WERI-Rb-1 (cell line): ENCODE data around the gene SMYD3.

Experiments used
- DNase-seq: peaks from one replicate; pipeline ENCODE4 v3.0.0-alpha.2; 2020
- H3K27ac ChIP-seq: fragments of 250-450 bp; sonication (Bioruptor Pico); 2 replicates; pipeline ENCODE4 v1.5.1; 2020; ENCODE audit warnings: mild to moderate bottlenecking, moderate library complexity
- H3K27me3 ChIP-seq: fragments of 250-450 bp; sonication (Bioruptor Pico); 2 replicates; pipeline ENCODE4 v1.5.1; 2021; ENCODE audit warnings: mild to moderate bottlenecking, low read depth, moderate library complexity; ENCODE audit not compliant: insufficient read depth, severe bottlenecking
- H3K36me3 ChIP-seq: fragments of 250-450 bp; sonication (Bioruptor Pico); 2 replicates; pipeline ENCODE4 v1.5.1; 2020; ENCODE audit warnings: mild to moderate bottlenecking, moderate library complexity
- H3K4me3 ChIP-seq: 2 replicates; pipeline ENCODE4 v1.5.1; 2011; ENCODE audit warnings: low read depth, mild to moderate bottlenecking, control low read depth, low read length
- H3K9me3 ChIP-seq: fragments of 250-450 bp; sonication (Bioruptor Pico); 2 replicates; pipeline ENCODE4 v1.5.1; 2021; ENCODE audit warnings: mild to moderate bottlenecking, moderate library complexity; ENCODE audit not compliant: severe bottlenecking
- TF ChIP-seq, protein P1 (sequence below): IDR thresholded peaks from 2 replicates; pipeline ENCODE4 v1.5.1; 2011; ENCODE audit warnings: low read depth, mild to moderate bottlenecking, control low read depth, inconsistent platforms, low read length

SMYD3 gene

DNA sequence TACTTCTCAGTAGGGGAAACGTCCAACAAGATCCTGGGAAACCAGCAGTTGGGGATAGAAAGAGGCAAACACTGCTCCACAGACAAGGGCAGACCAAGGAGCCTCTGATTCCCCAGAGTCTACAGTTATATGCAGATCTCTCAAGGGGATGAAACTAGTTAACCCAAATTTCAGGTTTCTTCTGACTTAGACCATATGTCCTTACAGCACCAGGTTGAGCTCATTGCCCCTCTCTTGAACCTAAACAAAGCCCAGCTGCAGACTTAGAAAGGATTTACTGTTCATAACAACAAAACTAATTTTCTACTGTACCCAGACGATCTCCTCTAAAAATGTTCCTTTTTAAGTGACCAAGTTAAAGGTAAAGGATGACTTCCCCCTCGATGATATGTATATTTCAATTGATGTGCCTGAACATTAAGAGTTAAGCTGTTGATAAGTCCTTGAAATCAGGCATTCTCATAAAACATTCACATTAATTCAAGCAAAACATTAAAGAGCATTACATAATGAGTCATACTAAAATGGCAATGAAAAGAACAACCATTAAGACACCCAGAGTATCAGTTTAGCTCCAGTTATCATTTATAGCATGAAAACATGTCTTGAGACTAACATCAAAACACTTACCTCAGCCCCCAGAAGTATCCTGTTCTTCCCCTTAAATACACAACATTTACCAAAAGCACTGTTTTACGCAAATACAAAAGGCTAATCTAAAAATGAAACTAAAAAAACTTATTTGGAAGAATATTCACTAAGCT lies 24.1 kb downstream of the SMYD3 start:
- H3K4me3 ChIP-seq = no peak overlapping the region
- H3K27me3 ChIP-seq = no peaks in the 10 kb centered on the region
- no peaks in the 10 kb centered on the region for H3K36me3 ChIP-seq
- no peak overlapping the region for H3K27ac ChIP-seq
- no peak for DNase-seq
- TF ChIP-seq, protein P1, sequence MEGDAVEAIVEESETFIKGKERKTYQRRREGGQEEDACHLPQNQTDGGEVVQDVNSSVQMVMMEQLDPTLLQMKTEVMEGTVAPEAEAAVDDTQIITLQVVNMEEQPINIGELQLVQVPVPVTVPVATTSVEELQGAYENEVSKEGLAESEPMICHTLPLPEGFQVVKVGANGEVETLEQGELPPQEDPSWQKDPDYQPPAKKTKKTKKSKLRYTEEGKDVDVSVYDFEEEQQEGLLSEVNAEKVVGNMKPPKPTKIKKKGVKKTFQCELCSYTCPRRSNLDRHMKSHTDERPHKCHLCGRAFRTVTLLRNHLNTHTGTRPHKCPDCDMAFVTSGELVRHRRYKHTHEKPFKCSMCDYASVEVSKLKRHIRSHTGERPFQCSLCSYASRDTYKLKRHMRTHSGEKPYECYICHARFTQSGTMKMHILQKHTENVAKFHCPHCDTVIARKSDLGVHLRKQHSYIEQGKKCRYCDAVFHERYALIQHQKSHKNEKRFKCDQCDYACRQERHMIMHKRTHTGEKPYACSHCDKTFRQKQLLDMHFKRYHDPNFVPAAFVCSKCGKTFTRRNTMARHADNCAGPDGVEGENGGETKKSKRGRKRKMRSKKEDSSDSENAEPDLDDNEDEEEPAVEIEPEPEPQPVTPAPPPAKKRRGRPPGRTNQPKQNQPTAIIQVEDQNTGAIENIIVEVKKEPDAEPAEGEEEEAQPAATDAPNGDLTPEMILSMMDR = no peak
- no peaks in the 10 kb centered on the region for H3K9me3 ChIP-seq

DNA sequence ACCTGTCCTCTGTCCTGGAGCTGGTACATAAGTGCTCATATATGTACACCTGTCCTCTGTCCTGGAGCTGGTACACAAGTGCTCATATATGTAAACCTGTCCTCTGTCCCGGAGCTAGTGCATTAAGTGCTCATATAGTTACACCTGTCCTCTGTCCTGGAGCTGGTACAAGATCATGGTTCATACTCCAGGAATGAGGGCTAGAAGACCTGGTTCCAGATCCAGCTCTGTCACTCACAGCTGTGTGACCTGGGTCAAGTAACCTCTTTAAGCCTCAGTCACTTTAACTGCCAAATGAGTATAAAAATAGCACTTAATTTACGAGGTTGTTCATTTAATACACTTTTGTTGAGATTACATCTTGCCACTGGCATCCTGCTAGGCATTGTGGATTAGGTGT lies 28.0 kb downstream of the SMYD3 start:
- Histone ChIP-seq H3K27me3 (no peaks in the 10 kb centered on the region), H3K27ac (no peak overlapping the region), H3K9me3 (no peaks in the 10 kb centered on the region), H3K36me3 (no peaks in the 10 kb centered on the region), H3K4me3 (no peak overlapping the region)
- TF ChIP-seq, protein P1 = no peak
- no peak for DNase-seq

DNA sequence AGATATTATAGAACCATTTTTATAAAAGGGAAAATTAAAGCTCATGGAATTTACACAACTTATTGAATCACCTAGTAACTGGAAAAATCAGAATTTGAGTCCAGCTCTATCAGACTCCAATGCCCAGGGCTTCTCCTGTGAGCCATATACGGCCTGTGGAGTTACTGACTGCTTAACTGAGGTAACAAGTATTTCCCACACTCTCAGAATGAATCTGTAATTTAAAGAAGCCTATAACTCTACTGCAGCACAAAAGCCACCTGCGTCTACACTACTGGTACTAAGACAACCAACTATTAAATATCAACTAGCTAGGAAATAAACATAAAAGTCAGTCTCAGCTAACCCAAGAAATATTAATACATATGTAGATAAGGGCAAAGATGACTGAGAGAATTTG lies 29.4 kb downstream of the SMYD3 start:
- no peaks in the 10 kb centered on the region for H3K9me3 ChIP-seq
- no peak overlapping the region for H3K4me3 ChIP-seq
- H3K36me3 ChIP-seq = no peaks in the 10 kb centered on the region
- no peak for DNase-seq
- no peak overlapping the region for H3K27ac ChIP-seq
- TF ChIP-seq, protein P1 = no peak
- H3K27me3 ChIP-seq = no peaks in the 10 kb centered on the region

DNA sequence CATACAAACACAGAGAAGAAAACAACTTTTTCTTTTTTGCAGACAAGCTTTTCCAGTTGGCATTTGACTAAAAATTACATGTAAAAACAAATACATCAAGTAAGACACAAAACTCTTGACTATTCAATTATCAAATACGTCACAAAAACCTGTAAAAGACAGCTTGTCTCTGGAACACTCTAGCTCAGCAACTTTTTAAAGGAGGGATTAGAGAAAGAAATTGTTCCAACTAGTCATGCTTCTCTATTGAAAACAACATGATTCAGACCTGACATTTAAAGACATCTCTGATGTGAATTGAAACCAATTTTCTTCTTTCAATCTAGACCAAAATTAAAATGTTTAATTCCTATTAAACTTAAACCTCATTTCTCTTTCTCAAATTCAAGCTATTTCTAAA lies 30.3 kb downstream of the SMYD3 start:
- Histone ChIP-seq H3K27ac (no peak overlapping the region), H3K36me3 (no peaks in the 10 kb centered on the region), H3K27me3 (no peaks in the 10 kb centered on the region), H3K4me3 (no peak overlapping the region), H3K9me3 (no peaks in the 10 kb centered on the region)
- DNase-seq = no peak
- TF ChIP-seq, protein P1 = no peak

DNA sequence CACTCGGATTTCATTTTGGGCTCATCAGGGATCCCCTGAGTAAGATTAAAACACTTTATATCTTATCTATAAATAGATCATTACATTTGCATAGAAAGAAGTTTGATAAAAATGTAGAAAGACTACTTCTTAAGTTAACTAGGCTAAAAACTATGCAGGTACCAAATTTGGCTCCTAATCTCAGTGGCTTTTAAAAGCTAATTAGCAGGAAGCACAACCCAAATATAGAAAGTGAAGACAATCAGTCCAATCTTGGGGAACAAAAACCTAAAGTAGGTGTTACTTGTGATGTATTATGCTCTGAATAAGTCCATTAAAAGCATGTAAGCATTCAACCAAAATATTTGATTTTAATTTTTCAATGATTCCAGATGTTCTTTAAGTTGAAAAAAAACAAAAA lies 35.4 kb downstream of the SMYD3 start:
- TF ChIP-seq, protein P1 = no peak
- H3K4me3 ChIP-seq = no peak overlapping the region
- DNase-seq = no peak

DNA sequence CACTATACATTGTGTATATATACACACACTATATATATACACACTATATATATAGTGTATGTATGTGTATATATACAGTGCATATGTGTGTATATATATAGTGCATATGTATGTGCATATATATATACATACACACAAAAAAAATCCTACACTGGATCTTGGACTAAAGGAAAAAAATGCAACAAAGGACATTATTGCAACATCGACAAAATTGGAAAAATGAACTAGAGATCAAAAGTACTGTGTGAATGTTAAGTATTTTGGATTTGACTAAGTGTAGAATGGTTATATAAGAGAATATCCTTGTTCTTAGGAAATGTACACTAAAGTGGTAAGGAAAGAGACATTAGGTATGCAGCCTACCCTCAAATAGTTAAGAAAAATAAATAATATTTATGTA lies 36.5 kb downstream of the SMYD3 start:
- no peak for DNase-seq
- Histone ChIP-seq H3K9me3 (no peaks in the 10 kb centered on the region), H3K27ac (no peak overlapping the region), H3K4me3 (no peak overlapping the region), H3K36me3 (no peaks in the 10 kb centered on the region), H3K27me3 (no peaks in the 10 kb centered on the region)
- TF ChIP-seq, protein P1 = no peak

More for the DNA sequence above, 35.4 kb downstream of the SMYD3 start:
- Histone ChIP-seq H3K27ac (no peak overlapping the region), H3K36me3 (no peaks in the 10 kb centered on the region), H3K9me3 (no peaks in the 10 kb centered on the region), H3K27me3 (no peaks in the 10 kb centered on the region)
